ENCODE measurements around the gene GGTLC1.
"Not testable (repeated sequence)": the region's sequence is repeated elsewhere in the genome, so short reads cannot be mapped to it uniquely, and the experiment has no call there.

GGTLC1 gene

GRCh38 chr20:23988561-23988960 is at the start of gene GGTLC1:
Gene GGTLC1, minus strand, starts transcription at chr20:23988779. Its CDS starts 2,168 bp downstream, at chr20:23986611.
- DNase-seq (ENCODE audit: low spot score), result no peak

DNA sequence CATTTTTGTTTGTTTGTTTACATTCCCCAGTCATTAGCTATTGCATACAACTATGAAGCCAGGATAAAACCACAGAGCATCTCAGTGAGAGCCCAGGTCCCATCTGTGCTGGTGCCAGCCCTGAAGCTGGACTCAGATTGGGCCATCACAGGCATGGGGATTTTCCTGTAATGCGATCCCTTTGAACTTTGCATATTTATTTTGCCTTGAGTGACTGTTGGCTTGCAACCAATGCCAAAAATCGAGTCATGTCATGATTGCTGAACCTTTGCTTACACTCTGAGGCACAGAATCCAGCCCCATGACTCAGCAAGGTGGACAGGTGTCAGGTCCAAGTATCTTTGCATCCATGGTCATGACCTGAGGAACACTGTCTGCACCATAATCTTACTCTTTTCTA is 46.2 kb upstream of the GGTLC1 start:
- no peak for DNase-seq (ENCODE audit: low spot score)

DNA sequence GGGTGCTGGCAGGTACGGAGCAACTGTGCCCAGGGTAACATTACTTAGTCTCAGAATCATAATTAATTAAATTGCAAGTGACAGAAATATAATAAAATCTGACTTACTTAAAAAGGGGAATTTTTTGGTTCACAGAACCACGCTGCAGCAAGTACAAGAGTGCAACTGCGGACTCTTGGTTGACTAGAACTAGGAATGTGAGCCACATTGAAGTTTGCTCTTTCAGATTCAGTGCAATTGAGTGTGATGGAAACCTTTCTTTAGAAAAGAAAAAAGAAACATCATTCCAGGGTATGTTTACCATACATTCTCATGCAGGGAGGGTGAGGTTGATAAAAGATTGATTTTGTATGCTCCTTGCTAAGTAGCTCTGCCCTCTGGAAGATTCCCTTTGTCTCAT is 45.0 kb upstream of the GGTLC1 start:
- DNase-seq (ENCODE audit: low spot score), result no peak

DNA sequence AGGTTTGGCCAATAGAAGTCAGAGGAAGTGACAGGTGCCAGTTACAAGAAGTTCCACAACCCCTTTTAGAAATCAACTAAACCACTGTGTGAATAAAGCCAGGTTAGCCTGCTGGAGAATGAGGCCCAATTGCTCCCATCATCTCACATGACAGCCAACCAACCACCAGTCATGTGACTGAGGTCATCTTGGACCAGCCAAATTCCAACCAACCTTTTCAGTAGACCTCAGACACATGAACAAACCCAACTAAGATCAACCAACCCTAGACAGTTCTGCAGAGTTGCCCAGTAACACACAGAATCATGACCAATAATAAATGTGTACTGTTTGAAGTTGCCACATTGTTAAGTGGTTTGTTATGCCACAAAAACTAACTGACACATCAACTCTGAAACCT is 44.6 kb upstream of the GGTLC1 start:
- DNase-seq (ENCODE audit: low spot score), result no peak

DNA sequence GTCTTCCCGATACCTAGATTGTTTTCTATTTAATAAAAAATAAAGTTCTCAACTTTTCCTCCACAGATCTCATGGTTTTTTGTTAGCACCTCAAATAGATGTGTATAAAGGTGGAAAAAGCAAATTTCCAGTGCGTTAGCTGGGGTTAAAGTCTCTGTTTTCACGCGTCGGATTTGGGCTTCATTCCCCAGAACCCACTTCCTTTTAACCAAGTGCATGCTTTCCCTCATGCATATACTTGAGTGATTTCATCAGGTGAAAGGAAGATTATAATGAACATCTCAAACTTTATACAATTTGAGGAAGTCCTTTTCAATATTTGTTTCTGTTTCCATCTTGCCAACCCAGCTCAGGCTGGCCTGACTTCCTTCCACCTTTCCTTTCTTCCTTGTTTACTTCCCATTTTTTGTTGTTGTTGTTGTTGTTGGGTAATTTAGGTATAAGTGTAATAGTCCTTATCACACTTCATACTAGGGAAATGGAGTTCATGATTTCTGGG is 43.9 kb upstream of the GGTLC1 start:
- DNase-seq (ENCODE audit: low spot score), result no peak

DNA sequence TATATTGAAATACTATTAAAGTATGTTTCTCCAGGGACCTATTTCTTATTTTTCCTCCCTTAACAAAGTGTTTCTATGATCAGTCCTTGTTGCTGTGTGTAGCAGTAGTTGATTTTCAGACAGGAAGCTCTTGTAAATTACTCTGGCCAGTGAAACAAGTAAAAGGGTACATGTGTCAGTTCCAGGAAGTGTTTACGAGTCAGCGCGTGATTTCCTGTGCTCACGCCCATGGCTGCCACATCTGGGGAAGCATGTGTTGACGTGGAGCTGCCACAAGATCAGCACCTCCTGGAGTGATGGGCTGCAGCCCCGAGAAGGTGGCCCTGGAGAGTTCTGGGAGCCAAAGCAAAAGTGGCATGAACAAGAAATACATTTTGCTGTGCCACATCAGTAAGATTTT is 38.6 kb upstream of the GGTLC1 start:
- no peak for DNase-seq (ENCODE audit: low spot score)

DNA sequence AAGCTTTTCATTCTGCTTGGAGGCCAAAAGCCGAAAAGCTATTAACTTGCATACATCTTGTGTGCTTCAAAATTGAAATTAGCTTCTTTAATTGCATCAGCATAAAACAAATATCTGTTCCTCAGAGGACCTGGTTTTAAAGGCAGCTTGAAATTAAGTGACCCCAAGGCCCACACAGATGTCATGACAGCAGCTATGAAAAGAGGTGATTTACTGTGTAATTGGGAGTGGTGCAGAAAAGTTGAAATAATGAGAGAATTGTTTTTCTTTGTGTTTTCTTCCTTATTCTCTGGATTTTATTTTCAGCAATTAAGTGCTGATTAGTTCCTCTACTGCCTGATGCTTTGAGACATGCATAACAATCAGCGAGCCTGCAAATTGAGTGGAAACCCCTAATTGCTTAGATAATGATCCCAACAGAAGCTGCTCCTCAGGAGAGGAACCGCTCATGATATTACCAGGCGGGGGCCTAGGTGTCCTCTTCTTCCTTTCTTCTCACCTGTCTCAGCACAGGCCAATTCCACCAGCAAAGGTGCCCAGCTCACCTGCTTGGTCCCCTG is 34.1 kb upstream of the GGTLC1 start:
- no peak for DNase-seq (ENCODE audit: low spot score)

DNA sequence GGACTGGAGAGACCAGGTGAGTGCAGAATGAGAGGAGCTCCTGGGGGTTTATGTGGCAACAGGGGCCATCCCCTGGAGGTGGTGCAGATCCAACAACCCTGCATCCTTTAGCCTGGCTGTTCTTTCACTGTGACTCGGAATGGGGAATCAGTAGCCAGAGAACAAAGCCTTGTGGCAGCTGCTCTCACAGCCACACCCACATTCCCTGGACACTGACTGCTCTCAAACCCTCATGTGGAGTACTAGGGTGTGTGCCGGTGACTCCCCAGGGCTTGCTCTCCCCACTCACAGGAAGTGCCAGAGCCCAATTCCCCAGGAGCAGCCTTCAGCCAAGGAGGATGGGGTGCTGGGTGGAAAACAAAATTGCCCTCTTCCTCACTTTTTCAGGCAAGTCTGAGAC is 30.2 kb upstream of the GGTLC1 start:
- no peak for DNase-seq (ENCODE audit: low spot score)

- no peak for DNase-seq (ENCODE audit: low spot score)
Measured at GRCh38 chr20:24017458-24017755, 28.8 kb upstream of the GGTLC1 start.

GRCh38 chr20:24016607-24017457 is 28.3 kb upstream of the GGTLC1 start:
- DNase-seq (ENCODE audit: low spot score), result no peak

- no peak for DNase-seq (ENCODE audit: low spot score)
Measured at GRCh38 chr20:24013953-24014352, 25.4 kb upstream of the GGTLC1 start.

- DNase-seq (ENCODE audit: low spot score), result no peak
Measured at GRCh38 chr20:24011282-24011681, 22.7 kb upstream of the GGTLC1 start.

- DNase-seq (ENCODE audit: low spot score), result no peak
Measured at GRCh38 chr20:24007758-24008157, 19.2 kb upstream of the GGTLC1 start.

DNA sequence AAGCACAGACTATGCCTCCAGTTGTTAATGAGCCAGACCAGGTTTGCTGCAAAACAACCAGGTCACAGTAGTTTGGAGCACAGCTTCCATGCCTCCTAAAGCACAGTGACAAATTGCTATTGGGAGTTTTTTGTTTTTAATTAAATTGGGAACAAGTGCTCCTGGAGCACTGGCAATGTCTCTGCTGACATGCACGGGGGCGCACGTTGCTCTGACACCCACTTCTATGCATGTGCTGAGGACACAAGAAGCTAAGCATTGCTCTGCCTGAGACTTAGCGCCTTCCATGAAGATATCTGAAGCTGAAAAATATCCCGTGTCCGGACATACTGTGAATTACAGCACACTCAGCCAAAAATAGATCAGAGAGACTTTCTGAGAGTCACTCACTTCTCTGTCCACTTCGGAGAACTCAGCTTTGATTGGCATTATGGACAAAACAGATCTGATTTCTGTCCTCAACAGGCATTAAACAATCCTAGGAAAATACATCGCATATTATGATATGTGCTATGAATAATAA is 18.6 kb upstream of the GGTLC1 start:
- no peak for DNase-seq (ENCODE audit: low spot score)

DNA sequence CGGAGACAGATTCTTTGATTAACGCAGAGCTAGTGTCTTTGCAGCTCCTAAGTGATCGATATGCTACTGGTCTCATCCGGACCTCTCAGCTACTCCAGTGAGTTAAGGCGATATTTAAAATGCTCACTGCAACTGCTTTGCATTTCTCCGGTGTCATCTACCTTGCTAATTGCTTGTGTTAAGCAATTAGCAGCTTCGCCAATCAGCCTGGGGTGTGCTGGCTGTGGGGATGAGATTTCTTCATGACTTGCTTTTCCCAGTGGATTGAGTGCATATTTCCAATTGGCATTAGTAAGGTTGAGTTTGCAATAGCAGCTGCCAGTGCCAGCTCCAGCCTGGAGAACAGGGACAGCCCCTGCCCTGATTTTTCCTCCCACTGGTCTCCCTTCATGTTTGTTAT is 18.0 kb upstream of the GGTLC1 start:
- DNase-seq (ENCODE audit: low spot score), result no peak

- DNase-seq (ENCODE audit: low spot score), result peak; percentile 43
Measured at GRCh38 chr20:24004471-24004870, 15.9 kb upstream of the GGTLC1 start.

DNA sequence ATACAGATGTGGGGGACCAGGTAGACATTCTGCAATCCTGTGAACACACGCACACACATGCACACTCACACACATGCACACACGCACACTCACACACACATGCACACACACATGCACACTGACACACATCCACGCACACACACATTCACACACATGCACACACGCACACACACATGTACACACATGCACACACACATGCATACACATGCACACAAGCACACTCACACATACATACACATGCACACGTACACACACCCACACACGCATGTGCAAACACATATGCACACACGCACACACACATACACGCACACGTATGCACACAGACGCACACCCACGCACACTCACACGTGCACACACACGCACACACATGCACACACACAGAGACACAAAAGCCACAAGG is 14.3 kb upstream of the GGTLC1 start:
- DNase-seq (ENCODE audit: low spot score), result no peak

GRCh38 chr20:24001712-24002405 is 13.3 kb upstream of the GGTLC1 start:
- no peak for DNase-seq (ENCODE audit: low spot score)

DNA sequence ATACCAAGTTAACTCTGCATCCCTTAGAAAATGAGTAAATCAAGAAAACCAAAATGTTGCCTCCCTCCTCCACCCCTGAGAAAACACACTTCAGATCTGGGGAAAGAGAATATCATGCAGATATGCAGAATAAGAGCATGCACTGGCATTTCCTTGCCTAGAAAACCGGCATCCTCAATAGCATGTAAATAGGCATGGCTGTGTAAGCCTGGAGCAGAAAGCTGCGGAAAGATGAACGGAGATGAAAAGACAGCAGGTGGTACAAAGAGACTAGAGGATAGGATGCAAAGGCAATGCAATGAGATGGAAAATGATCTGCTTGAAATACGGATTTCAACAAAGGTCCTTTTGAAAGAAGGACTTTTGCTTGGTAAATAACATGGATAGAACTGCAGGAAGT is 10.3 kb upstream of the GGTLC1 start:
- DNase-seq (ENCODE audit: low spot score), result no peak

- no peak for DNase-seq (ENCODE audit: low spot score)
Measured at GRCh38 chr20:23998392-23998791, 9.8 kb upstream of the GGTLC1 start.

DNA sequence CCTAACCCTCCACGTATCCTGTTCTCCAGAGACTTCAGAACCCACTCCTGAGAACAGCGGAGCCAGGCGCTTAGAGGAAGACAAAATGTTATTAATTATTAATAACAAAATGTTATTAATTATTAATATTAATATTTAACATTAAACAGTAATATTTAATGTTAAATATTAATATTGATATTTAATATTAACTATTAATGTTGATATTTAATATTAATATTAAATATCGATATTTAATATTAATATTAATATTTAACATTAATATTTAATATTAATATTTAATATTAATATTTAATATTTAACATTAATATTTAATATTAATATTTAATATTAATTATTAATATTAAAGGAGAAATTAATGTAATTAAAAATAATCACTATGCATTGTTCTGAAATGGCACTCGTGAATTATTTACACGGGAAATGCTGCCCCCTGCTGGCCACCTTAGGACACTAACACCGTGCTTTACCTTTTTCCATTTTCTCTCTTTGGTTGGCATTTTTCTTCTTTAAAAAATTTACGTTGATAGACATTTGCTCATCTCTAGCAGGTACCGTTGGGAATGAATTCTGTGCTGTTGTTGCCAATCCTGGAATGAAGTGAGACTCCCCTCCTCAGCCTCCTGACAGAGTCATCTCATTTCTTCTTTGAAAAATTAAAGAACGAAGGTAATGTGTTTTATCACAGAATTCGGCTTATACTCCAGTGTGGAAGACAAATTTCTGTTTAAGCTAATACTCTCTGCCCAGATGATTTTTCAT is 7.5 kb upstream of the GGTLC1 start:
- peak; percentile 39 for DNase-seq (ENCODE audit: low spot score)

DNA sequence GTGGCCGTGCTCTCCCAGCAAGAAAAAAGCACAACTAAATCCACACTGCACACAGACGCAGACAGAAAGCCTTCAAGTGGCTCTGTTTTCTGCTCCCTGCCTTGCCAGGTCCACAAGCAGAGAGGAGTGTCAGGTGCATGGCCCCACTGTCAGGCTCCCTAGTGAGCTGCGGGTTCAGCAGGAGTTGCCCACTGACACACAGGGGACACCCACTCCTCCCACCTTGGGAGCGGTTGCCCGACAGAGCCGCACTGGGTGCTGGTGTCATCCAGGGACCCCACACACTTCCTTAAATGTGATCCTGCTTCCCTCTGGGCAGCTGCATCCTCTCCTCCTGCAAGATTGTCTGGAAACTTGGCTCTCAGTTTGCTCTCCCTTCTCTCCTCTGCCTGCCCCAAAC is 6.7 kb upstream of the GGTLC1 start:
- DNase-seq (ENCODE audit: low spot score), result not testable (repeated sequence)
